ENCODE data around the gene ZNF500. TPM values are rescaled to one million over a fixed set of nuclear protein-coding genes. Genes with fewer than 3 reads are reported as not detected.

ZNF500 gene
- total RNA-seq, 1 experiment from 2014 or later = 20.1 TPM

GRCh38 chr16:4763791-4764190 is 3.2 kb downstream of the ZNF500 start:
- H3K4me3 ChIP-seq (replicated peaks in 1 of 2; ENCODE audit: low read depth in 1 of 2, low read length in 2 of 2) = no peak overlapping the region
- no peak overlapping the region for H2AFZ ChIP-seq (ENCODE audit: low read depth, low read length, poor library complexity, severe bottlenecking)
- RAD21 ChIA-PET (ENCODE audit: low non-redundant PET in 1 of 2, low total read pairs in 2 of 2, uncharacterized antibody in 2 of 2, unreplicated experiment in 2 of 2) = no interaction called here
- CTCF ChIA-PET = no interaction called here
- H3K4me2 ChIP-seq (ENCODE audit: low read length) = no peak overlapping the region
- peaks cover 12 to 19% of the 10 kb centered on the region in 2 experiments for H3K4me1 ChIP-seq (ENCODE audit: control insufficient read depth in 1 of 2, insufficient read depth in 2 of 2, low read length in 2 of 2)
- intact Hi-C loops (cut with micrococcal nuclease) = no loop called here
- TF ChIP-seq ATF3 (IDR thresholded peaks at IDR 0.05) (no peak), ZNF274 (IDR thresholded peaks at IDR 0.05; ENCODE audit: low read depth, low read length) (no peak), MAX (IDR thresholded peaks at IDR 0.05) (no peak), ELF1 (IDR thresholded peaks at IDR 0.05; ENCODE audit: borderline replicate concordance, low read depth) (no peak), SP1 (IDR thresholded peaks at IDR 0.05; ENCODE audit: low read depth) (no peak), EZH2phosphoT487 (IDR thresholded peaks at IDR 0.05; ENCODE audit: borderline replicate concordance) (no peak), FOSL1 (IDR thresholded peaks at IDR 0.05; ENCODE audit: low read depth) (no peak), ZBTB33 (IDR thresholded peaks at IDR 0.05; ENCODE audit: extremely low read depth, insufficient replicate concordance, low read length) (no peak), ZFX (IDR thresholded peaks at IDR 0.05) (no peak), CTCF (IDR thresholded peaks at IDR 0.05 in 2 of 3, conservative IDR thresholded peaks at IDR 0.05 in 1 of 3; ENCODE audit: borderline replicate concordance in 1 of 3, insufficient read depth in 1 of 3, low read depth in 2 of 3, low read length in 2 of 3) (no peak), TCF7L2 (IDR thresholded peaks at IDR 0.05; ENCODE audit: borderline replicate concordance, extremely low read depth, insufficient read depth, insufficient read length) (no peak), SIN3A (IDR thresholded peaks at IDR 0.05; ENCODE audit: low read depth) (no peak), JUND (IDR thresholded peaks at IDR 0.05) (no peak), POLR2A (IDR thresholded peaks at IDR 0.05; ENCODE audit: borderline replicate concordance, extremely low read depth, insufficient read depth, insufficient read length) (no peak), EGR1 (IDR thresholded peaks at IDR 0.05; ENCODE audit: low read depth) (no peak), REST (IDR thresholded peaks at IDR 0.05; ENCODE audit: low read depth) (no peak), YY1 (IDR thresholded peaks at IDR 0.05; ENCODE audit: extremely low read depth, insufficient replicate concordance, low read depth, low read length) (no peak), EZH2 (IDR thresholded peaks at IDR 0.05) (no peak), SRF (IDR thresholded peaks at IDR 0.05; ENCODE audit: low read depth) (no peak), CEBPB (IDR thresholded peaks at IDR 0.05; ENCODE audit: low read depth) (no peak)
- H4K20me1 ChIP-seq (ENCODE audit: insufficient read depth) = no peaks in the 10 kb centered on the region
- H3K9me2 ChIP-seq (ENCODE audit: insufficient read depth) = no peaks in the 10 kb centered on the region
- no peak for DNase-seq (ENCODE audit: low read depth, low spot score)
- no peaks in the 10 kb centered on the region for H3K9me3 ChIP-seq (ENCODE audit: control insufficient read depth in 1 of 2, insufficient read depth in 1 of 2, low read depth in 1 of 2, low read length in 2 of 2)
- H3K27me3 ChIP-seq (ENCODE audit: insufficient read depth, low read length) = no peaks in the 10 kb centered on the region
- peaks cover 21% of the 10 kb centered on the region; the same call in 1 of the 2 replicates for H3K79me2 ChIP-seq (ENCODE audit: insufficient read depth, low read length)
- H3K9ac ChIP-seq (ENCODE audit: low read length) = no peak overlapping the region
- POLR2A ChIA-PET = no interaction called here
- ATAC-seq = no peak
- H3K36me3 ChIP-seq (ENCODE audit: control insufficient read depth in 1 of 2, insufficient read depth in 2 of 2, low read length in 2 of 2) = peaks cover 15 to 31% of the 10 kb centered on the region in 2 experiments; a peak in 3 of 4 replicates
- BruUV-seq (replicated peaks) = no TSS peak
- H3K27ac ChIP-seq (ENCODE audit: low read depth, low read length) = no peak overlapping the region
